GM12878 (cell line): Measurements from ENCODE around the gene CDC42EP3. TPM values are rescaled to one million over a fixed set of nuclear protein-coding genes. Genes with fewer than 3 reads are reported as not detected.

ENCODE experiments used
- YY1 ChIP-seq: IDR thresholded peaks from 2 replicates; pipeline ENCODE4 v1.6.1; 2011; ENCODE audit warnings: low read depth, mild to moderate bottlenecking, low read length
- ZBTB4 ChIP-seq: fragments of 450-650 bp; formaldehyde crosslinking; IDR thresholded peaks from 2 replicates; pipeline ENCODE4 v1.4.0; 2022; ENCODE audit warnings: mild to moderate bottlenecking, moderate library complexity
- polyA plus RNA-seq, 11 experiments: library from polyadenylated mRNA; depleted of rRNA in 4 of 11; unstranded in 6 of 11; stranded (reverse) in 5 of 11; fragments of >200 nt; fragmentation: Nextera tagmentation in 4 of 11; fragmentation: Illumina TruSeq in 1 of 11; extraction: Ambion mirVana in 4 of 11; extraction: Trizol in 1 of 11; gene quantifications; 1 replicate in 1 of 11; 2 replicates in 10 of 11; pipeline versions ENCODE4 v1.2.1 to v1.2.3, GENCODE V29; 2011 to 2016; ENCODE audit warnings: inconsistent platforms in 2 of 11, missing spikeins in 2 of 11, low read depth in 1 of 11
- total RNA-seq, 4 experiments: library from RNA; depleted of rRNA in 3 of 4; stranded (reverse); fragments of >200 nt in 3 of 4; fragmentation: Illumina TruSeq in 1 of 4; extraction: Trizol in 1 of 4; gene quantifications; 2 replicates each; pipeline versions ENCODE4 v1.2.1 to v1.2.3, GENCODE V29; 2013 to 2021
- TF ChIP-seq, protein P1 (sequence below): IDR thresholded peaks from 2 replicates; pipeline ENCODE4 v1.6.1; 2012; ENCODE audit warnings: mild to moderate bottlenecking, low read depth, low read length
- TF ChIP-seq, protein P2 (sequence below): fragments of 450-650 bp; formaldehyde crosslinking; IDR thresholded peaks from 2 replicates; pipeline ENCODE4 v1.5.0; 2022; ENCODE audit warnings: mild to moderate bottlenecking, missing genetic modification characterization

The CDC42EP3 gene
- total and polyA plus RNA-seq, 10 of the 15 experiments (the other 5 are each of a cell fraction or from before 2014, with no cell fraction given) = 11.8 to 86.9 (median 52.9) TPM

- TF ChIP-seq, protein P1, sequence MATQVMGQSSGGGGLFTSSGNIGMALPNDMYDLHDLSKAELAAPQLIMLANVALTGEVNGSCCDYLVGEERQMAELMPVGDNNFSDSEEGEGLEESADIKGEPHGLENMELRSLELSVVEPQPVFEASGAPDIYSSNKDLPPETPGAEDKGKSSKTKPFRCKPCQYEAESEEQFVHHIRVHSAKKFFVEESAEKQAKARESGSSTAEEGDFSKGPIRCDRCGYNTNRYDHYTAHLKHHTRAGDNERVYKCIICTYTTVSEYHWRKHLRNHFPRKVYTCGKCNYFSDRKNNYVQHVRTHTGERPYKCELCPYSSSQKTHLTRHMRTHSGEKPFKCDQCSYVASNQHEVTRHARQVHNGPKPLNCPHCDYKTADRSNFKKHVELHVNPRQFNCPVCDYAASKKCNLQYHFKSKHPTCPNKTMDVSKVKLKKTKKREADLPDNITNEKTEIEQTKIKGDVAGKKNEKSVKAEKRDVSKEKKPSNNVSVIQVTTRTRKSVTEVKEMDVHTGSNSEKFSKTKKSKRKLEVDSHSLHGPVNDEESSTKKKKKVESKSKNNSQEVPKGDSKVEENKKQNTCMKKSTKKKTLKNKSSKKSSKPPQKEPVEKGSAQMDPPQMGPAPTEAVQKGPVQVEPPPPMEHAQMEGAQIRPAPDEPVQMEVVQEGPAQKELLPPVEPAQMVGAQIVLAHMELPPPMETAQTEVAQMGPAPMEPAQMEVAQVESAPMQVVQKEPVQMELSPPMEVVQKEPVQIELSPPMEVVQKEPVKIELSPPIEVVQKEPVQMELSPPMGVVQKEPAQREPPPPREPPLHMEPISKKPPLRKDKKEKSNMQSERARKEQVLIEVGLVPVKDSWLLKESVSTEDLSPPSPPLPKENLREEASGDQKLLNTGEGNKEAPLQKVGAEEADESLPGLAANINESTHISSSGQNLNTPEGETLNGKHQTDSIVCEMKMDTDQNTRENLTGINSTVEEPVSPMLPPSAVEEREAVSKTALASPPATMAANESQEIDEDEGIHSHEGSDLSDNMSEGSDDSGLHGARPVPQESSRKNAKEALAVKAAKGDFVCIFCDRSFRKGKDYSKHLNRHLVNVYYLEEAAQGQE = 0 out of 2 replicates have a peak, but pooled peaks have one; percentile 10
- TF ChIP-seq, protein P2, sequence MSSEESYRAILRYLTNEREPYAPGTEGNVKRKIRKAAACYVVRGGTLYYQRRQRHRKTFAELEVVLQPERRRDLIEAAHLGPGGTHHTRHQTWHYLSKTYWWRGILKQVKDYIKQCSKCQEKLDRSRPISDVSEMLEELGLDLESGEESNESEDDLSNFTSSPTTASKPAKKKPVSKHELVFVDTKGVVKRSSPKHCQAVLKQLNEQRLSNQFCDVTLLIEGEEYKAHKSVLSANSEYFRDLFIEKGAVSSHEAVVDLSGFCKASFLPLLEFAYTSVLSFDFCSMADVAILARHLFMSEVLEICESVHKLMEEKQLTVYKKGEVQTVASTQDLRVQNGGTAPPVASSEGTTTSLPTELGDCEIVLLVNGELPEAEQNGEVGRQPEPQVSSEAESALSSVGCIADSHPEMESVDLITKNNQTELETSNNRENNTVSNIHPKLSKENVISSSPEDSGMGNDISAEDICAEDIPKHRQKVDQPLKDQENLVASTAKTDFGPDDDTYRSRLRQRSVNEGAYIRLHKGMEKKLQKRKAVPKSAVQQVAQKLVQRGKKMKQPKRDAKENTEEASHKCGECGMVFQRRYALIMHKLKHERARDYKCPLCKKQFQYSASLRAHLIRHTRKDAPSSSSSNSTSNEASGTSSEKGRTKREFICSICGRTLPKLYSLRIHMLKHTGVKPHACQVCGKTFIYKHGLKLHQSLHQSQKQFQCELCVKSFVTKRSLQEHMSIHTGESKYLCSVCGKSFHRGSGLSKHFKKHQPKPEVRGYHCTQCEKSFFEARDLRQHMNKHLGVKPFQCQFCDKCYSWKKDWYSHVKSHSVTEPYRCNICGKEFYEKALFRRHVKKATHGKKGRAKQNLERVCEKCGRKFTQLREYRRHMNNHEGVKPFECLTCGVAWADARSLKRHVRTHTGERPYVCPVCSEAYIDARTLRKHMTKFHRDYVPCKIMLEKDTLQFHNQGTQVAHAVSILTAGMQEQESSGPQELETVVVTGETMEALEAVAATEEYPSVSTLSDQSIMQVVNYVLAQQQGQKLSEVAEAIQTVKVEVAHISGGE (CRISPR knock-in tag) = no peak
- TF ChIP-seq YY1 = 0 out of 2 replicates have a peak, but pooled peaks have one; percentile 10
- TF ChIP-seq ZBTB4 = 0 out of 2 replicates have a peak, but pooled peaks have one; percentile 18
Measured at GRCh38 chr2:37654419-37654818, 17.0 kb downstream of the CDC42EP3 start (continued).
